CD14-positive monocyte (primary cell): Measurements from ENCODE around the gene SOX30. TPM values are rescaled to one million over a fixed set of nuclear protein-coding genes. Genes with fewer than 3 reads are reported as not detected.
A peak's percentile ranks its signal among the peaks of the same experiment; 100 is the strongest.

Source experiments
- DNase-seq, 3 donors: peaks; one replicate each; pipeline ENCODE4 v3.0.0-alpha.2; 2011 to 2022
- H2AFZ ChIP-seq: 2 replicates; pipeline ENCODE4 v1.6.0; 2012; ENCODE audit warnings: mild to moderate bottlenecking, low read depth, low read length, inconsistent platforms; ENCODE audit not compliant: insufficient read depth, poor library complexity, severe bottlenecking
- H3K27ac ChIP-seq, 2 donors: 1 replicate in 1 of 2; 2 replicates in 1 of 2; pipeline ENCODE4 v1.5.1; 2012 to 2013; ENCODE audit warnings: low read length in 2 of 2, control low read depth in 1 of 2, inconsistent platforms in 1 of 2, low read depth in 1 of 2, mild to moderate bottlenecking in 1 of 2
- H3K27me3 ChIP-seq, 2 donors: one replicate each; pipeline versions ENCODE4 v1.6.0 to v1.6.1; 2011 to 2013; ENCODE audit warnings: low read length in 2 of 2; ENCODE audit not compliant: control insufficient read depth in 2 of 2, insufficient read depth in 2 of 2
- H3K36me3 ChIP-seq, 2 donors: replicated peaks in 1 of 2; 1 replicate in 1 of 2; 2 replicates in 1 of 2; pipeline versions ENCODE4 v1.5.1 to v1.6.1; 2012 to 2013; ENCODE audit warnings: low read length in 2 of 2, control low read depth in 1 of 2, inconsistent platforms in 1 of 2, mild to moderate bottlenecking in 1 of 2; ENCODE audit not compliant: insufficient read depth in 2 of 2, control insufficient read depth in 1 of 2
- H3K4me1 ChIP-seq, 2 donors: 1 replicate in 1 of 2; 2 replicates in 1 of 2; pipeline versions ENCODE4 v1.5.1 to v1.6.1; 2012 to 2013; ENCODE audit warnings: low read length in 2 of 2, control low read depth in 1 of 2, inconsistent platforms in 1 of 2, mild to moderate bottlenecking in 1 of 2, moderate library complexity in 1 of 2; ENCODE audit not compliant: insufficient read depth in 2 of 2, control insufficient read depth in 1 of 2
- H3K4me2 ChIP-seq: replicated peaks from 2 replicates; pipeline ENCODE3; 2012; ENCODE audit warnings: low read length, moderate library complexity, mild to moderate bottlenecking; ENCODE audit not compliant: poor library complexity, severe bottlenecking; ENCODE audit errors: extremely low read depth
- H3K4me3 ChIP-seq, 3 experiments: fragments of 200-600 bp in 1 of 3; sonication (generic) in 1 of 3; replicated peaks in 1 of 3; 1 replicate in 2 of 3; 2 replicates in 1 of 3; pipeline ENCODE4 v1.5.1; 2011 to 2013; ENCODE audit warnings: low read length in 3 of 3, mild to moderate bottlenecking in 3 of 3, control low read depth in 2 of 3, low read depth in 2 of 3, inconsistent platforms in 1 of 3, moderate library complexity in 1 of 3
- H3K79me2 ChIP-seq: 2 replicates; pipeline ENCODE4 v1.6.0; 2012; ENCODE audit warnings: mild to moderate bottlenecking, control low read depth, inconsistent platforms, low read length, moderate library complexity; ENCODE audit not compliant: insufficient read depth
- H3K9ac ChIP-seq: 2 replicates; pipeline ENCODE4 v1.6.0; 2017; ENCODE audit warnings: low read length, mild to moderate bottlenecking; ENCODE audit not compliant: insufficient read depth, poor library complexity, severe bottlenecking
- H3K9me3 ChIP-seq, 2 donors: replicated peaks in 1 of 2; 1 replicate in 1 of 2; 2 replicates in 1 of 2; pipeline versions ENCODE4 v1.5.1 to v1.6.1; 2012 to 2013; ENCODE audit warnings: low read length in 2 of 2, control low read depth in 1 of 2; ENCODE audit not compliant: control insufficient read depth in 1 of 2, insufficient read depth in 1 of 2
- H4K20me1 ChIP-seq: 2 replicates; pipeline ENCODE4 v1.6.0; 2012; ENCODE audit warnings: mild to moderate bottlenecking, low read length, control low read depth, moderate library complexity; ENCODE audit not compliant: insufficient read depth
- H3K27ac Mint-ChIP-seq, 7 donors: one replicate each; pipeline ENCODE4 v1.8.0; 2020; ENCODE audit warnings: mild to moderate bottlenecking in 7 of 7, mixed read lengths in 7 of 7, moderate library complexity in 6 of 7, inconsistent platforms in 2 of 7
- H3K27me3 Mint-ChIP-seq, 3 donors: one replicate each; pipeline ENCODE4 v1.8.0; 2021 to 2022; ENCODE audit warnings: low read depth in 3 of 3, mild to moderate bottlenecking in 3 of 3, mixed read lengths in 3 of 3, moderate library complexity in 3 of 3, inconsistent platforms in 1 of 3
- H3K36me3 Mint-ChIP-seq, 2 donors: one replicate each; pipeline ENCODE4 v1.8.0; 2020; ENCODE audit warnings: mixed read lengths in 2 of 2, inconsistent platforms in 1 of 2, mild to moderate bottlenecking in 1 of 2
- H3K4me1 Mint-ChIP-seq: one replicate; pipeline ENCODE4 v1.8.0; 2020; ENCODE audit warnings: mild to moderate bottlenecking, mixed read lengths
- H3K4me3 Mint-ChIP-seq, 2 donors: one replicate each; pipeline ENCODE4 v1.8.0; 2020; ENCODE audit warnings: mild to moderate bottlenecking in 2 of 2, mixed read lengths in 2 of 2, moderate library complexity in 1 of 2
- H3K9me3 Mint-ChIP-seq, 7 donors: one replicate each; pipeline ENCODE4 v1.8.0; 2020 to 2022; ENCODE audit warnings: mixed read lengths in 7 of 7, mild to moderate bottlenecking in 6 of 7, moderate library complexity in 6 of 7, inconsistent platforms in 2 of 7
- CTCF ChIP-seq: fragments of 200-600 bp; IDR thresholded peaks from one replicate; pipeline ENCODE4 v1.8.0; 2022; ENCODE audit warnings: antibody characterized with exemption, mild to moderate bottlenecking
- WGBS: methylation state at CpG from one replicate; pipeline ENCODE4 v1.1.5; 2013; ENCODE audit warnings: missing lambda C conversion rate; ENCODE audit not compliant: insufficient coverage; 5-methylcytosine and 5-hydroxymethylcytosine counted together
- intact Hi-C, 2 donors: fragments of 100-400 bp; cut with micrococcal nuclease; formaldehyde crosslinking; loops; one replicate each; pipeline versions ENCODE4 v1.15.0 to v1.15.1; 2023
- polyA plus RNA-seq, 3 donors: library from polyadenylated mRNA; depleted of rRNA in 1 of 3; unstranded in 2 of 3; stranded (reverse) in 1 of 3; fragments of 300-500 nt in 2 of 3; fragments of >200 nt in 1 of 3; fragmentation: Illumina TruSeq in 2 of 3; gene quantifications; 1 replicate in 2 of 3; 2 replicates in 1 of 3; pipeline ENCODE4 v1.2.3, GENCODE V29; 2012 to 2021

Gene SOX30
- polyA plus RNA-seq, 3 donors = 0.03 to 0.22 (median 0.12) TPM

- no peak for TF ChIP-seq CTCF
- Histone ChIP-seq H3K36me3 (no peaks in the 10 kb centered on the region), H3K4me2 (no peak overlapping the region), H3K9me3 (no peaks in the 10 kb centered on the region), H4K20me1 (no peaks in the 10 kb centered on the region), H3K4me3 (no peak overlapping the region), H3K79me2 (no peaks in the 10 kb centered on the region), H2AFZ (no peak overlapping the region), H3K27me3 (no peaks in the 10 kb centered on the region), H3K4me1 (peaks cover 11 to 20% of the 10 kb centered on the region in 2 donors), H3K9ac (no peak overlapping the region), H3K27ac (no peak overlapping the region)
- DNase-seq = no peak
- Mint-ChIP-seq H3K9me3 (peaks cover 0 to 9% (median 0%) of the 10 kb centered on the region in 7 donors), H3K27ac (peak overlapping the region in 1 of 7 donors; percentile 11), H3K4me1 (peaks cover 19% of the 10 kb centered on the region), H3K4me3 (no peak overlapping the region), H3K36me3 (no peaks in the 10 kb centered on the region), H3K27me3 (peaks cover 0 to 2% (median 1%) of the 10 kb centered on the region in 3 donors)
- 100% methylated on average over 8 of the region's 8 CpGs for WGBS
- intact Hi-C loops = loop anchor here (10.0 kb wide), 2 partner anchors 47 to 53 kb away; no protein-coding TSS in a partner anchor
These were observed 34.0 kb downstream of the SOX30 start for GRCh38 chr5:157618191-157618765.

GRCh38 chr5:157616785-157617184, 35.5 kb downstream of the SOX30 start:
- Histone ChIP-seq H3K4me2 (no peak overlapping the region), H3K36me3 (no peaks in the 10 kb centered on the region), H3K79me2 (no peaks in the 10 kb centered on the region), H3K4me1 (peaks cover 24 to 35% of the 10 kb centered on the region in 2 donors), H3K27me3 (no peaks in the 10 kb centered on the region), H3K27ac (no peak overlapping the region), H3K4me3 (no peak overlapping the region), H3K9me3 (no peaks in the 10 kb centered on the region), H2AFZ (no peak overlapping the region), H4K20me1 (no peaks in the 10 kb centered on the region), H3K9ac (no peak overlapping the region)
- Mint-ChIP-seq H3K4me3 (no peak overlapping the region), H3K27ac (no peak overlapping the region), H3K9me3 (peaks cover 0 to 4% (median 0%) of the 10 kb centered on the region in 7 donors), H3K36me3 (no peaks in the 10 kb centered on the region), H3K4me1 (peaks cover 32% of the 10 kb centered on the region), H3K27me3 (peaks cover 0 to 2% (median 0%) of the 10 kb centered on the region in 3 donors)
- no peak for TF ChIP-seq CTCF
- WGBS = 77% methylated on average over 2 of the region's 4 CpGs
- intact Hi-C loops = loop anchor here (10.0 kb wide), 2 partner anchors 48 to 52 kb away; no protein-coding TSS in a partner anchor
- DNase-seq = no peak
